ENCODE data around the gene GFOD1.
"Not testable (repeated sequence)": the region's sequence is repeated elsewhere in the genome, so short reads cannot be mapped to it uniquely, and the experiment has no call there.

GFOD1 gene

DNA sequence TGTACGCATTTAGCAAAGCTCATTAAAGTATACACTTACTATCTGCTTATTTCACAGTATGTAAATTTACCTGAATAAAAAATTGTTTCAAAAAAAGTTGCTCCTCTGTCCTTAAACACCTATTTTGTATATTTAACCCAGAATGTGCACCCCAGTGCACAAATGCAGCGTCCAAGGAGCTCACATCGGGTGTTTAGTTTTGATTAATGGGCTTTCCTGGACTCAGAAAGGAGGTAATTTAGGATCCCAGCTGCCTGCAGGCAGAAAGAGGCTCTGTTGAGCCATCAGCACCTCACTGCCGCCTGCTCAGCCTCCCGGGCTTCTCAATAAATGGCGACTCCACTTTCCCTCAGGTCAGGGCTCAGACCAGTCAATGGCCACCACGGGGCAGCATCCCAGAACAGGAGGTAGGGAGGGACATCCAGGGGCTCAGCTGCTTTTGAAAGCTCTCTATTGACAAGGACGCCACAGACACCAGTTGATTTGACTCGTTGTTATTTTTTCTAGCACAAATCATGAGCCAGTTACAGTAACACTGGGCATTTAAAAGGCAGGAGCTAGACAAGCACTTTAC lies 88.9 kb downstream of the GFOD1 start:
- no peak for DNase-seq

- DNase-seq: no peak
Observed at GRCh38 chr6:13398069-13398381, 89.4 kb downstream of the GFOD1 start.

- peak; percentile 86 for DNase-seq
Observed at GRCh38 chr6:13397359-13398068, 89.9 kb downstream of the GFOD1 start.

- DNase-seq: no peak
Observed at GRCh38 chr6:13396241-13396792, 91.1 kb downstream of the GFOD1 start.

DNA sequence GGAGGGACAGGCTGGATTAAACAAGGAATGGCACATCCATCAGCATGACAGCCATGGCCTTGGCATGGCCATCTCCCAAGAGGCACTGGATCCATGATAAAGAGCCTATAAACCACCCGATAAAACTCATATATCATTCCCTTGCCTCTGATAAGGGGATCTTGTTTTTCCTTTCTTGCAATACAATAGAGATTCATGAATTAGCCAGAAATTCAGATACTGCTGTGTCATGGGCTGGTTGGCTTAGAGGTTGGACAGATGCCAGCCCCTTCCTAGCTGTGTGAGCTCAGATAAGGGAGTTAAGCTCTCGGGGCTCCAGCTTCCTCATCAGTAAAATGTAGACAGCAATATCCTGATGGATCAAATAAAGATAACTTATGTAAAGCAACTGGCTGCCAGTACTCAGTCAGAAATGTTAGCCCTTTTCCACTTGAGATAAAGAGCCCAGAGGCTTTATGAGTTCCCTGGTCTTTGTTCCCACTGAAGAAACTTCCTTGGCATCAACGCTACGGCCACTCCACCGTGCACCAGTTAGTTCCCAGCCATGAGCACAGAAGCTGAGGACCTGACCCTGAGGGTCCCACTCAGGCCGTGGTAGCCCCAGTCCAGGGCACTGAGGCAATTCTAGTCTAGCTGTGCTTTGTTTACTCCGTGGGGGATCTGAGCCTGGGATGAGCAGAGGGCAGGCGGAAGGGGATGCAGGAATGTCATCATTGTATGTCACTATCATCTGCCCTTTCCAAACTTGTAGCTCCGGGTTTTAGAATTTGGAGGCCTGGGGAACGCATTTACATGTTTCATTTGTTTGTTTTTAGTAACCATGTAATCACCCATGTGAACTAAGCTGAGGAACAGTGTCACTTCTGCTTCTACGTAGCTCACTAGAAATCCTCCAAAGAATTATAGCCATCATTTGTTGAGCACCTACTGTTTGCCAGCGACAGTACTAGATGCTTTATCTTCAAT lies 91.8 kb downstream of the GFOD1 start:
- DNase-seq: peak; percentile 42

- no peak for DNase-seq
Observed at GRCh38 chr6:13392462-13392861, 94.9 kb downstream of the GFOD1 start.

GRCh38 chr6:13391537-13391936 lies 95.9 kb downstream of the GFOD1 start:
- no peak for DNase-seq

DNA sequence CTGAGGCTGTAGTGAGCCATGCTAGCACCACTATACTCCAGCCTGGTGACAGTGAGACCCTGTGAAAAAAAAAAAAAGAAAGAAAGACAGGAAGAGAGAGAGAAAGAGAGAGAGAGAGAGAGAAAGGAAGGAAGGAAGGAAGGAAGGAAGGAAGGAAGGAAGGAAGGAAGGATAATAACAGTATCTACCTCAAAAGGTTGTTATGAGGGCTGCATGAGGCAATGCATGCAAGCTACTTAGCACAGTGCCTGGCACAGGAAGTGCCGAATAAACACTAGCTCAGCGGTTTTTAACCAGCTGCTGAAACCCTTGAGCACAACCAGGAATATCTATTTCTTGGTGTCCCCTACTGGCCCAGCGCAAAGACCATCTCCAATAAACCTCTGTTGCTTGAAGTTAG lies 96.7 kb downstream of the GFOD1 start:
- no peak for DNase-seq

- DNase-seq: not testable (repeated sequence)
Observed at GRCh38 chr6:13389237-13389636, 98.2 kb downstream of the GFOD1 start.

DNA sequence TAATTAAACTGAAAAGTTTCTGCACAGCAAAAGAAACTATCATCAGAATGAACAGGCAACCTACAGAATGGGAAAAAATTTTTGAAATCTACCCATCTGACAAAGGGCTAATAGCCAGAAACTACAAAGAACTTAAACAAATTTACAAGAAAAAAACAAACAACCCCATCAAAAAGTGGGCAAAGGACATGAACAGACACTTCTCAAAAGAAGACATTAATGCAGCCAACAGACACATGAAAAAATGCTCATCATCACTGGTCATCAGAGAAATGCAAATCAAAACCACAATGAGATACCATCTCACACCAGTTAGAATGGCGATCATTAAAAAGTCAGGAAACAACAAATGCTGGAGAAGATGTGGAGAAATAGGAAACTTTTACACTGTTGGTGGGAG lies 98.6 kb downstream of the GFOD1 start:
- not testable (repeated sequence) for DNase-seq

DNA sequence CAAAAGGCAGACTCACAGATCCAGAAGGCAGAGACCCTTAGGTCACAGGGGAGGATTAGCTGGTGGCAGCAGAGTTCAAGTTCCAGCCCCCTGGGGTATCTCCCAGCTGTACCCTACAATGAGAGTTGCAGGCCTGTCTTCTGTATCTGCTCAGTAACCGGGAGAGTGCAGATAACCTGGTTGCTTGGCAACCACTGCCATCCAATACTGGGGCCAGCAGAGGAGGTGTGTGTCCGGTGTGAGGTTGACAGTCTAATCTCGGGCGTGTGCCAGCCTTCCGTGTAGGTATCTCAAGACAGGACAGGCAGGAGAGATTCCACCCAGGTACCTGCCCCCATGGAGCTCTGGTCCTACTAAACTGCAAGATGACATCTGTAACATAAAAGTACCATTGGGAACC lies 102.4 kb downstream of the GFOD1 start:
- no peak for DNase-seq

DNA sequence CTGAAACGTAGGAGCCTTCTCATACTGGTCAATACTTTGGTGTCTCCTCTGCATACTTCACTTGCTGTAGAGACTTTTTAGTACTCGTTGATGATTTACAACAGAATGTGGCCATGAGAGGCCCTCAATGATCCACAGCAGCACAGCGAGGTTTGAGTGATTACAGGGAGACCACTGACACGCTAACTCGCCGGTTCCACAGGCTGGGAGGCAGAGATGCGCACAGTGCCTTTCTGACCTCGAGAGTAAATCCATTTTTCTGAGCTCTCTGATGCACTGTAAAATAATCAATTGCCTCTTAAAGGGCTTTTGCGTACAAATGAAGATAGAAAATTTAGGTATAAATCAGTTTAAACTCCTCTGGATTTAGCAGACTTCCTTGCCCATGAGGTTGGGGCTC lies 102.9 kb downstream of the GFOD1 start:
- DNase-seq: no peak

GRCh38 chr6:13383328-13384163 lies 103.9 kb downstream of the GFOD1 start:
- DNase-seq: no peak

DNA sequence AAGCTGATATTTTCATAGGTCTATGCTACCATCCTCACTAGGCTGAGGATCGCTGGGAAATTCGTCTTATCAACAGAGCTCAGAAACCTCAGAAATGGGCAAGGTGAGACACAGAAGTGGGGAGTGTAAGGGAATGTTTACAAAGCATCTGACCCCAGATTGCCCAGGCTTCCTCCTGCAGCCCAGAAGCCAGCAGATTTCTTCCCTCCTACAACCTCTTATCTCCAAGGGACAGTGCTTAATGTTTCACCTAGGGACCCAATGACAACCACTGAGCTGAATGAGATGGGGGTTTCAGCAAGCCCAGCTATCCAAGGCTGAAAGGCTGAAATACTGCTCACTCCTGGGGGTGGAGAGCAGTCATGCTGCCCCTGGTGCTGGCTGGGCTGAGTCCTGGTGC lies 106.6 kb downstream of the GFOD1 start:
- no peak for DNase-seq

- DNase-seq: peak; percentile 82
Observed at GRCh38 chr6:13378669-13379590, 108.5 kb downstream of the GFOD1 start.

DNA sequence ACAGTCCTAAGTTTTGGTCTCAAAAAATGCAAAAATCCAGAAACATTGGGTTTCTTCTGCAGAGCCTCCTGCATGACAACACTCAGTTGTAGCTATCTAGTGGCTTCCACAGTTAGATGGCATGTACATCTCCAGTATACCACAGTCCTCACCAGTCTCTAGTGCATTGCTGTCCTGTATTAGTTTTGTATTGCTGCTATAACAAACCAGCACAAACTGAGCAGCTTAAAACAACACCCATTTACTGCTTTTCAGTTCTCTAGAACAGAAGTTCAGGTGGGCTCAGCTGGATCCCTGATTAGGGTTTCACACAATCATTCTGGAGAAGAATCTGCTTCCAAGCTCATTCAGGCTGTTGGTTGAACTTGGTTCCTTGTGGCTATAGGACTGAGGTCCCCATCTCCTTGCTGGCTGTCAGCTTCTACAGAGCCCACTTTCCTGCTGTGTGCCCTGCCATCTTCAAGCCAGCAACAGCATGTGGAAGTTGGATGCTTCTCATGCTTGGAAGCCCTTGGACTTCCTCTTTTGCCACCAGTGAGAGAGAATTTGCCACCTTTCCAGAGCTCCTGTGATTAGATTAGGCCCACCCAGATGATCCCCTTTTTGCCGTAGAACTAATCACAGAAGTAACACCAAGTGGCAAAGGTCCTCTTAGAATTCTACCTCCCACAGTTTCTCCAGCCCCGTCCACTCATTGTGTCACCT lies 110.2 kb downstream of the GFOD1 start:
- DNase-seq: no peak

DNA sequence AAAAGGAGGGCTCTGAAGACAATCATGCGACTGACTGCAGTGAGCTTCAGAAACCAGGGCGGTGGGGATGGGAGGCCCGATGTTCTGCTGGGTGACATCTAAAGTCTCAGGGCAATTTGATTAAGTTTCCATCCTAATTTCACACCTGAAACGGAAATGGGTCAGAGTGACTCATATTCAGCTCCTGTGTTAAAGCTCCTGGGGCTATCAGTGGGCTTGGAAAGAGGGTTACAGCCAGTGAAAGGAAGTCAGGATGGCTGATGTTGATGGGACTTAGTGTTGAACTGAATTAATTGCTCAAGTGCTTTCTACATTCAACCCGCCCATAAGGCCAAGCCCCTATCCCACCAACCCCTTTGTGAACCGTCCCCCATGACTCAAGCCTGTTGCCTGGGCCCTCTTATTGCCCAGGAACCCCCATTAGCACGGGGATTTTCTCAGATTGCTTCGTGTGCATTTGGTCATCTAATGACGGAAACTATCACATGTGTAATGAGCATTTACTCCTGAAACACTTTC lies 112.0 kb downstream of the GFOD1 start:
- no peak for DNase-seq

DNA sequence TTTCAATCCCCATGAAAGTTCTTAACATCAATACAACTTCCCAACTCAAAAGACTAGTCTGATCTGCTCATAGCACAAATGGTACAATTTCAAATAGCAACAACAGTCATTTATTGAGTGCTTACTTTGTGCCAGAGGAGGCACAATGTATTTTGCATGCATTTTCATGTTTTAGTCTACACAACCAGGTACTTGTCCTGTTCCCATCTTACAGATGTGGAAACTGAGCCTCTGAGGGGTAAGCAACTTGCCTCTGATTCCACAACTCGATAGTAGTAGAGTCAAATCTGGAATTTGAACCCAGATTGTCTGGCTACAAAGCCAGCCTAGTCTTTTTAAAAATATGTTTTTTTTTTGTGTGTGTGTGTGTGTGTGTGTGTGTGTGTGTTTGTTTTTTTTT lies 113.5 kb downstream of the GFOD1 start:
- no peak for DNase-seq

- no peak for DNase-seq
Observed at GRCh38 chr6:13373488-13373886, 113.9 kb downstream of the GFOD1 start.

GRCh38 chr6:13372688-13373487 lies 114.5 kb downstream of the GFOD1 start:
- DNase-seq: no peak
